ENCODE data around the gene BICC1. TPM values are rescaled to one million over a fixed set of nuclear protein-coding genes. Genes with fewer than 3 reads are reported as not detected.

The BICC1 gene
- total and polyA plus RNA-seq, 2 donors (not counting 3 experiments of a cell fraction or from before 2014, with no cell fraction given), result 0.06 to 0.29 TPM

- FAIRE-seq (no peak), DNase-seq (ENCODE audit: low read depth, low spot score) (no peak)
- intact Hi-C loops (cut with micrococcal nuclease), result no loop called here
- TF ChIP-seq EZH2 (IDR thresholded peaks at IDR 0.05; ENCODE audit: borderline replicate concordance, low read depth, low read length, severe bottlenecking) (no peak), MAX (IDR thresholded peaks at IDR 0.05; ENCODE audit: insufficient read depth, insufficient read length) (no peak), FOS (IDR thresholded peaks at IDR 0.05; ENCODE audit: borderline replicate concordance, insufficient read depth, low read length) (no peak), POLR2A (IDR thresholded peaks at IDR 0.05; ENCODE audit: low read depth, low read length) (no peak), JUN (IDR thresholded peaks at IDR 0.05; ENCODE audit: borderline replicate concordance, insufficient read depth, insufficient read length, low read depth) (no peak), POLR2AphosphoS5 (IDR thresholded peaks at IDR 0.05; ENCODE audit: insufficient read depth, low read depth, low read length) (no peak)
- POLR2A ChIA-PET, result no interaction called here
- H3K36me3 ChIP-seq (ENCODE audit: control insufficient read depth in 2 of 2, extremely low read depth in 1 of 2, insufficient read depth in 2 of 2, low read length in 2 of 2), result no peaks in the 10 kb centered on the region
- CTCF ChIA-PET, result no interaction called here
- no peaks in the 10 kb centered on the region for H4K20me1 ChIP-seq (replicated peaks; ENCODE audit: control insufficient read depth, extremely low read depth, insufficient read depth, low read length)
- H3K27ac ChIP-seq (ENCODE audit: insufficient read depth, low read depth, low read length), result no peak overlapping the region
- H3K4me2 ChIP-seq (ENCODE audit: insufficient read depth, low read length), result no peak overlapping the region
- dilution Hi-C loops (cut with MboI; ENCODE audit: extremely low pct_ligation_motif_present, low sequenced_read_pairs), result no loop called here
- no peaks in the 10 kb centered on the region for H3K4me1 ChIP-seq (ENCODE audit: control insufficient read depth, extremely low read depth, insufficient read depth, low read length)
- H3K9me3 ChIP-seq (replicated peaks; ENCODE audit: control insufficient read depth, insufficient read depth, low read length), result no peaks in the 10 kb centered on the region
- H3K79me2 ChIP-seq (ENCODE audit: control insufficient read depth, insufficient read depth, low read length), result no peaks in the 10 kb centered on the region
- no peak overlapping the region for H3K9ac ChIP-seq (replicated peaks; ENCODE audit: extremely low read depth, insufficient read depth, low read length)
- H3K4me3 ChIP-seq (replicated peaks in 1 of 3; ENCODE audit: insufficient read depth in 1 of 3, low read depth in 1 of 3, low read length in 3 of 3), result no peak overlapping the region
- H3K9me1 ChIP-seq (replicated peaks; ENCODE audit: control insufficient read depth, extremely low read depth, insufficient read depth, low read length), result no peaks in the 10 kb centered on the region
- no peaks in the 10 kb centered on the region for H3K27me3 ChIP-seq (ENCODE audit: control insufficient read depth in 2 of 2, insufficient read depth in 2 of 2, low read length in 2 of 2)
- no peak overlapping the region for H2AFZ ChIP-seq (ENCODE audit: low read depth, low read length)
- no TSS peak for BruUV-seq (replicated peaks)
Observed at GRCh38 chr10:58575491-58575890, 62.8 kb downstream of the BICC1 start.

- intact Hi-C loops (cut with micrococcal nuclease), result no loop called here
- no peak for DNase-seq (ENCODE audit: low read depth, low spot score)
Observed at GRCh38 chr10:58576751-58577436, 64.2 kb downstream of the BICC1 start.

More at GRCh38 chr10:58576751-58577436, 64.2 kb downstream of the BICC1 start:
- H2AFZ ChIP-seq (ENCODE audit: low read depth, low read length), result no peak overlapping the region
- H3K27me3 ChIP-seq (ENCODE audit: control insufficient read depth in 2 of 2, insufficient read depth in 2 of 2, low read length in 2 of 2), result no peaks in the 10 kb centered on the region
- dilution Hi-C loops (cut with MboI; ENCODE audit: extremely low pct_ligation_motif_present, low sequenced_read_pairs), result no loop called here
- no peaks in the 10 kb centered on the region for H3K79me2 ChIP-seq (ENCODE audit: control insufficient read depth, insufficient read depth, low read length)
- H3K4me3 ChIP-seq (replicated peaks in 1 of 3; ENCODE audit: insufficient read depth in 1 of 3, low read depth in 1 of 3, low read length in 3 of 3), result no peak overlapping the region
- ChIA-PET POLR2A (no interaction called here), CTCF (no interaction called here)
- BruUV-seq (replicated peaks), result no TSS peak
- no peaks in the 10 kb centered on the region for H3K9me3 ChIP-seq (replicated peaks; ENCODE audit: control insufficient read depth, insufficient read depth, low read length)
- no peaks in the 10 kb centered on the region for H3K36me3 ChIP-seq (ENCODE audit: control insufficient read depth in 2 of 2, extremely low read depth in 1 of 2, insufficient read depth in 2 of 2, low read length in 2 of 2)
- no peaks in the 10 kb centered on the region for H4K20me1 ChIP-seq (replicated peaks; ENCODE audit: control insufficient read depth, extremely low read depth, insufficient read depth, low read length)
- no peaks in the 10 kb centered on the region for H3K9me1 ChIP-seq (replicated peaks; ENCODE audit: control insufficient read depth, extremely low read depth, insufficient read depth, low read length)
- TF ChIP-seq GATA2 (IDR thresholded peaks at IDR 0.05; ENCODE audit: insufficient read depth, insufficient read length, low read depth, low read length), result no peak
- H3K4me2 ChIP-seq (ENCODE audit: insufficient read depth, low read length), result no peak overlapping the region
- no peak for FAIRE-seq
- no peak overlapping the region for H3K9ac ChIP-seq (replicated peaks; ENCODE audit: extremely low read depth, insufficient read depth, low read length)
- no peaks in the 10 kb centered on the region for H3K4me1 ChIP-seq (ENCODE audit: control insufficient read depth, extremely low read depth, insufficient read depth, low read length)
- H3K27ac ChIP-seq (ENCODE audit: insufficient read depth, low read depth, low read length), result no peak overlapping the region
